MM.1S (cell line): ENCODE results near the gene DOK6.

Source experiments
- DNase-seq: peaks from one replicate; pipeline ENCODE4 v3.0.0-alpha.2; 2015
- H2AFZ ChIP-seq: fragments of 300-600 bp; sonication (generic); 2 replicates; pipeline ENCODE4 v1.6.0; 2016; ENCODE audit warnings: antibody characterized with exemption, low read length
- H3F3A ChIP-seq: fragments of 300-600 bp; sonication (generic); 2 replicates; pipeline ENCODE4 v1.6.1; 2016; ENCODE audit warnings: mild to moderate bottlenecking, antibody characterized with exemption, low read length, moderate library complexity, mixed read lengths; ENCODE audit not compliant: insufficient read depth
- H3K27ac ChIP-seq: fragments of 300-600 bp; sonication (generic); 2 replicates; pipeline ENCODE4 v1.5.1; 2016; ENCODE audit warnings: mild to moderate bottlenecking, low read length
- H3K27me3 ChIP-seq: fragments of 300-600 bp; sonication (generic); replicated peaks from 2 replicates; pipeline ENCODE4 v1.6.0; 2016; ENCODE audit warnings: low read length; ENCODE audit not compliant: insufficient read depth
- H3K36me3 ChIP-seq: fragments of 300-600 bp; sonication (generic); replicated peaks from 2 replicates; pipeline ENCODE4 v1.6.1; 2016; ENCODE audit warnings: mild to moderate bottlenecking, low read length, mixed read lengths; ENCODE audit not compliant: insufficient read depth
- H3K4me1 ChIP-seq: fragments of 300-600 bp; sonication (generic); 2 replicates; pipeline ENCODE4 v1.6.1; 2016; ENCODE audit warnings: low read length, mixed read lengths
- H3K4me2 ChIP-seq: fragments of 300-600 bp; sonication (generic); 2 replicates; pipeline ENCODE4 v1.6.0; 2016; ENCODE audit warnings: low read depth, low read length
- H3K4me3 ChIP-seq: fragments of 300-600 bp; sonication (generic); 2 replicates; pipeline ENCODE4 v1.5.1; 2016; ENCODE audit warnings: low read length, mixed read lengths
- H3K79me2 ChIP-seq: fragments of 300-600 bp; sonication (generic); 2 replicates; pipeline ENCODE4 v1.6.1; 2016; ENCODE audit warnings: mixed run types, low read length, mixed read lengths
- H3K9ac ChIP-seq: fragments of 300-600 bp; sonication (generic); 2 replicates; pipeline ENCODE4 v1.6.1; 2016; ENCODE audit warnings: low read length, mixed read lengths
- H3K9me2 ChIP-seq: fragments of 300-600 bp; sonication (generic); replicated peaks from 2 replicates; pipeline ENCODE4 v1.6.1; 2016; ENCODE audit warnings: mild to moderate bottlenecking, low read length, mixed read lengths; ENCODE audit not compliant: insufficient read depth
- H3K9me3 ChIP-seq: fragments of 300-600 bp; sonication (generic); replicated peaks from 2 replicates; pipeline ENCODE4 v1.6.1; 2016; ENCODE audit warnings: mild to moderate bottlenecking, low read length, mixed read lengths; ENCODE audit not compliant: insufficient read depth
- H4K20me1 ChIP-seq: fragments of 300-600 bp; sonication (generic); 2 replicates; pipeline ENCODE4 v1.6.1; 2016; ENCODE audit warnings: mild to moderate bottlenecking, low read length, moderate library complexity, mixed read lengths; ENCODE audit not compliant: insufficient read depth
- CTCF ChIP-seq: fragments of 300-600 bp; sonication (generic); IDR thresholded peaks from 2 replicates; pipeline ENCODE4 v1.5.1; 2016; ENCODE audit warnings: antibody characterized with exemption, low read length, mixed read lengths
- EZH2 ChIP-seq: fragments of 300-600 bp; sonication (generic); optimal IDR thresholded peaks from 2 replicates; pipeline ENCODE3; 2017; ENCODE audit warnings: low read depth, mild to moderate bottlenecking, antibody characterized with exemption, low read length, mixed read lengths
- EZH2phosphoT487 ChIP-seq: fragments of 300-600 bp; sonication (generic); IDR thresholded peaks from 2 replicates; pipeline ENCODE4 v1.6.1; 2018; ENCODE audit warnings: antibody characterized with exemption, low read length

DOK6 gene

GRCh38 chr18:69887256-69887655 lies 486.6 kb downstream of the DOK6 start:
- Histone ChIP-seq H2AFZ (no peak overlapping the region), H3K36me3 (no peaks in the 10 kb centered on the region), H4K20me1 (no peaks in the 10 kb centered on the region), H3F3A (no peaks in the 10 kb centered on the region), H3K27me3 (no peaks in the 10 kb centered on the region), H3K9me2 (no peaks in the 10 kb centered on the region), H3K9ac (no peak overlapping the region), H3K27ac (no peak overlapping the region), H3K4me2 (no peak overlapping the region), H3K79me2 (no peaks in the 10 kb centered on the region), H3K9me3 (no peaks in the 10 kb centered on the region), H3K4me3 (no peak overlapping the region), H3K4me1 (no peaks in the 10 kb centered on the region)
- TF ChIP-seq EZH2 (no peak), CTCF (no peak), EZH2phosphoT487 (no peak)
- no peak for DNase-seq

- DNase-seq, result no peak
- H3K79me2 ChIP-seq, result no peaks in the 10 kb centered on the region
- TF ChIP-seq CTCF, result no peak
- TF ChIP-seq EZH2phosphoT487, result no peak
- no peak for TF ChIP-seq EZH2
Measured at GRCh38 chr18:69889009-69889408, 488.3 kb downstream of the DOK6 start.

GRCh38 chr18:69890558-69890957 lies 489.9 kb downstream of the DOK6 start:
- no peaks in the 10 kb centered on the region for H3K79me2 ChIP-seq
- no peaks in the 10 kb centered on the region for H4K20me1 ChIP-seq
- H3K4me3 ChIP-seq, result no peak overlapping the region
- H3K9me3 ChIP-seq, result no peaks in the 10 kb centered on the region
- H3K36me3 ChIP-seq, result no peaks in the 10 kb centered on the region
- no peaks in the 10 kb centered on the region for H3K27me3 ChIP-seq
- H2AFZ ChIP-seq, result no peak overlapping the region
- TF ChIP-seq EZH2 (no peak), CTCF (no peak), EZH2phosphoT487 (no peak)
- H3K9ac ChIP-seq, result no peak overlapping the region
- no peak overlapping the region for H3K4me2 ChIP-seq
- no peaks in the 10 kb centered on the region for H3K4me1 ChIP-seq
- no peak for DNase-seq
- H3F3A ChIP-seq, result no peaks in the 10 kb centered on the region
- H3K9me2 ChIP-seq, result no peaks in the 10 kb centered on the region
- no peak overlapping the region for H3K27ac ChIP-seq

More at GRCh38 chr18:69889009-69889408, 488.3 kb downstream of the DOK6 start:
- H3K4me2 ChIP-seq, result no peak overlapping the region
- H3K9me2 ChIP-seq, result no peaks in the 10 kb centered on the region
- H3K4me3 ChIP-seq, result no peak overlapping the region
- no peaks in the 10 kb centered on the region for H3K27me3 ChIP-seq
- no peaks in the 10 kb centered on the region for H3K9me3 ChIP-seq
- H2AFZ ChIP-seq, result no peak overlapping the region
- H3F3A ChIP-seq, result no peaks in the 10 kb centered on the region
- no peaks in the 10 kb centered on the region for H4K20me1 ChIP-seq
- H3K36me3 ChIP-seq, result no peaks in the 10 kb centered on the region
- H3K9ac ChIP-seq, result no peak overlapping the region
- no peaks in the 10 kb centered on the region for H3K4me1 ChIP-seq
- no peak overlapping the region for H3K27ac ChIP-seq

GRCh38 chr18:69894467-69894866 lies 493.8 kb downstream of the DOK6 start:
- H3K79me2 ChIP-seq, result no peaks in the 10 kb centered on the region
- H3K9me3 ChIP-seq, result no peaks in the 10 kb centered on the region
- no peaks in the 10 kb centered on the region for H3K36me3 ChIP-seq
- H3K9ac ChIP-seq, result no peak overlapping the region
- H3K4me2 ChIP-seq, result no peak overlapping the region
- H3K27ac ChIP-seq, result no peak overlapping the region
- TF ChIP-seq EZH2phosphoT487 (no peak), EZH2 (no peak), CTCF (no peak)
- H3K9me2 ChIP-seq, result no peaks in the 10 kb centered on the region
- H2AFZ ChIP-seq, result no peak overlapping the region
- H4K20me1 ChIP-seq, result no peaks in the 10 kb centered on the region
- no peak overlapping the region for H3K4me3 ChIP-seq
- no peaks in the 10 kb centered on the region for H3K27me3 ChIP-seq
- no peaks in the 10 kb centered on the region for H3K4me1 ChIP-seq
- no peaks in the 10 kb centered on the region for H3F3A ChIP-seq
- no peak for DNase-seq
